ENCODE data around the gene MME.

MME gene

GRCh38 chr3:155225417-155225816 lies 145.3 kb downstream of the MME start:
- Histone ChIP-seq H3K27ac (ENCODE audit: low read depth, low read length) (no peak overlapping the region), H3K27me3 (ENCODE audit: control insufficient read depth in 1 of 2, insufficient read depth in 2 of 2, low read length in 2 of 2) (no peaks in the 10 kb centered on the region), H3K36me3 (ENCODE audit: insufficient read depth, low read length) (no peaks in the 10 kb centered on the region), H3K4me3 (ENCODE audit: low read depth in 1 of 2, low read length in 2 of 2) (no peak overlapping the region), H3K9me3 (ENCODE audit: low read length) (peaks cover 7% of the 10 kb centered on the region), H3K9ac (ENCODE audit: low read length) (no peak overlapping the region), H3K4me1 (ENCODE audit: insufficient read depth, low read length) (no peaks in the 10 kb centered on the region)

- Histone ChIP-seq H3K9me3 (ENCODE audit: low read length) (no peaks in the 10 kb centered on the region), H3K4me3 (ENCODE audit: low read depth in 1 of 2, low read length in 2 of 2) (no peak overlapping the region), H3K9ac (ENCODE audit: low read length) (no peak overlapping the region), H3K27ac (ENCODE audit: low read depth, low read length) (no peak overlapping the region), H3K4me1 (ENCODE audit: insufficient read depth, low read length) (peaks cover 3% of the 10 kb centered on the region), H3K36me3 (ENCODE audit: insufficient read depth, low read length) (no peaks in the 10 kb centered on the region), H3K27me3 (ENCODE audit: control insufficient read depth in 1 of 2, insufficient read depth in 2 of 2, low read length in 2 of 2) (no peaks in the 10 kb centered on the region)
Measured at GRCh38 chr3:155227141-155227540, 147.0 kb downstream of the MME start.

GRCh38 chr3:155228676-155229075 lies 148.6 kb downstream of the MME start:
- no peak overlapping the region for H3K4me3 ChIP-seq (ENCODE audit: low read depth in 1 of 2, low read length in 2 of 2)
- peaks cover 18% of the 10 kb centered on the region for H3K4me1 ChIP-seq (ENCODE audit: insufficient read depth, low read length)
- no peaks in the 10 kb centered on the region for H3K27me3 ChIP-seq (ENCODE audit: control insufficient read depth in 1 of 2, insufficient read depth in 2 of 2, low read length in 2 of 2)
- no peak overlapping the region for H3K27ac ChIP-seq (ENCODE audit: low read depth, low read length)
- no peaks in the 10 kb centered on the region for H3K36me3 ChIP-seq (ENCODE audit: insufficient read depth, low read length)
- H3K9ac ChIP-seq (ENCODE audit: low read length), result no peak overlapping the region
- H3K9me3 ChIP-seq (ENCODE audit: low read length), result no peaks in the 10 kb centered on the region

GRCh38 chr3:155229086-155229485 lies 149.0 kb downstream of the MME start:
- H3K36me3 ChIP-seq (ENCODE audit: insufficient read depth, low read length), result no peaks in the 10 kb centered on the region
- H3K4me3 ChIP-seq (ENCODE audit: low read depth in 1 of 2, low read length in 2 of 2), result no peak overlapping the region
- no peak overlapping the region for H3K9ac ChIP-seq (ENCODE audit: low read length)
- H3K27me3 ChIP-seq (ENCODE audit: control insufficient read depth in 1 of 2, insufficient read depth in 2 of 2, low read length in 2 of 2), result no peaks in the 10 kb centered on the region
- no peak overlapping the region for H3K27ac ChIP-seq (ENCODE audit: low read depth, low read length)
- no peaks in the 10 kb centered on the region for H3K9me3 ChIP-seq (ENCODE audit: low read length)
- H3K4me1 ChIP-seq (ENCODE audit: insufficient read depth, low read length), result peaks cover 19% of the 10 kb centered on the region

- Histone ChIP-seq H3K36me3 (ENCODE audit: insufficient read depth, low read length) (no peaks in the 10 kb centered on the region), H3K9ac (ENCODE audit: low read length) (no peak overlapping the region), H3K9me3 (ENCODE audit: low read length) (no peaks in the 10 kb centered on the region), H3K27me3 (ENCODE audit: control insufficient read depth in 1 of 2, insufficient read depth in 2 of 2, low read length in 2 of 2) (no peaks in the 10 kb centered on the region), H3K27ac (ENCODE audit: low read depth, low read length) (no peak overlapping the region), H3K4me3 (ENCODE audit: low read depth in 1 of 2, low read length in 2 of 2) (no peak overlapping the region), H3K4me1 (ENCODE audit: insufficient read depth, low read length) (peaks cover 19% of the 10 kb centered on the region)
Measured at GRCh38 chr3:155230382-155230781, 150.3 kb downstream of the MME start.

- Histone ChIP-seq H3K9ac (ENCODE audit: low read length) (no peak overlapping the region), H3K36me3 (ENCODE audit: insufficient read depth, low read length) (no peaks in the 10 kb centered on the region), H3K9me3 (ENCODE audit: low read length) (no peaks in the 10 kb centered on the region), H3K4me1 (ENCODE audit: insufficient read depth, low read length) (peaks cover 19% of the 10 kb centered on the region), H3K4me3 (ENCODE audit: low read depth in 1 of 2, low read length in 2 of 2) (no peak overlapping the region), H3K27me3 (ENCODE audit: control insufficient read depth in 1 of 2, insufficient read depth in 2 of 2, low read length in 2 of 2) (no peaks in the 10 kb centered on the region), H3K27ac (ENCODE audit: low read depth, low read length) (no peak overlapping the region)
Measured at GRCh38 chr3:155231792-155232191, 151.7 kb downstream of the MME start.

GRCh38 chr3:155232605-155233004 lies 152.5 kb downstream of the MME start:
- Histone ChIP-seq H3K4me3 (ENCODE audit: low read depth in 1 of 2, low read length in 2 of 2) (no peak overlapping the region), H3K27ac (ENCODE audit: low read depth, low read length) (no peak overlapping the region), H3K27me3 (ENCODE audit: control insufficient read depth in 1 of 2, insufficient read depth in 2 of 2, low read length in 2 of 2) (no peaks in the 10 kb centered on the region), H3K9me3 (ENCODE audit: low read length) (no peaks in the 10 kb centered on the region), H3K36me3 (ENCODE audit: insufficient read depth, low read length) (no peaks in the 10 kb centered on the region), H3K9ac (ENCODE audit: low read length) (no peak overlapping the region), H3K4me1 (ENCODE audit: insufficient read depth, low read length) (peaks cover 19% of the 10 kb centered on the region)

- H3K4me3 ChIP-seq (ENCODE audit: low read depth in 1 of 2, low read length in 2 of 2), result no peak overlapping the region
- no peaks in the 10 kb centered on the region for H3K9me3 ChIP-seq (ENCODE audit: low read length)
- H3K27me3 ChIP-seq (ENCODE audit: control insufficient read depth in 1 of 2, insufficient read depth in 2 of 2, low read length in 2 of 2), result no peaks in the 10 kb centered on the region
- peaks cover 19% of the 10 kb centered on the region for H3K4me1 ChIP-seq (ENCODE audit: insufficient read depth, low read length)
- H3K36me3 ChIP-seq (ENCODE audit: insufficient read depth, low read length), result no peaks in the 10 kb centered on the region
- H3K9ac ChIP-seq (ENCODE audit: low read length), result no peak overlapping the region
- no peak overlapping the region for H3K27ac ChIP-seq (ENCODE audit: low read depth, low read length)
Measured at GRCh38 chr3:155233213-155233612, 153.1 kb downstream of the MME start.

Measured in muscle layer of colon (tissue), 2 donors.